NCI-H2196 treated with DMSO at 0.1 percent for 48 hours (cell line): ENCODE data around the gene LGR6.
"Not testable (repeated sequence)": the region's sequence is repeated elsewhere in the genome, so short reads cannot be mapped to it uniquely, and the experiment has no call there.

Experiments used
- DNase-seq: peaks from one replicate; lab custom pipeline; 2025; ENCODE audit not compliant: unreplicated experiment; lab: John Stamatoyannopoulos, UW

The LGR6 gene

GRCh38 chr1:202172015-202172355 is 21.6 kb upstream of the LGR6 start:
- no peak for DNase-seq

- no peak for DNase-seq
Observed at GRCh38 chr1:202173993-202174392, 19.6 kb upstream of the LGR6 start.

GRCh38 chr1:202176949-202177927 is 16.4 kb upstream of the LGR6 start:
- no peak for DNase-seq

- DNase-seq = no peak
Observed at GRCh38 chr1:202179828-202180750, 13.5 kb upstream of the LGR6 start.

DNA sequence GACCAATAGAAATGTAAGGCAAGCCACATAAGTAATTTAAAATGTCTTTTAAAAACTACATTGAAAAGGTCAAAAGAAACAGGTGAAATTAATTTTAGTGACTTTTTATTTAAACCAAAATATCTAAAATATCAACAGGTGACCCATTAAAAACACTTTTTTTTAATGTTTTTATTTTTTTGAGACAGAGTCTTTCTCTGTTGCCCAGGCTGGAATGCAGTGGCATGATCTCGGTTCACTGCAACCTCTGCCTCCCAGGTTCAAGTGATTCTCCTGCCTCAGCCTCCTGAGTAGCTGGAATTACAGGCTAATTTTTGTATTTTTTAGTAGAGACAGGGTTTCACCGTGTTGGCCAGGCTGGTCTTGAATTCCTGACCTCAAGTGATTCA is 12.9 kb upstream of the LGR6 start:
- not testable (repeated sequence) for DNase-seq

DNA sequence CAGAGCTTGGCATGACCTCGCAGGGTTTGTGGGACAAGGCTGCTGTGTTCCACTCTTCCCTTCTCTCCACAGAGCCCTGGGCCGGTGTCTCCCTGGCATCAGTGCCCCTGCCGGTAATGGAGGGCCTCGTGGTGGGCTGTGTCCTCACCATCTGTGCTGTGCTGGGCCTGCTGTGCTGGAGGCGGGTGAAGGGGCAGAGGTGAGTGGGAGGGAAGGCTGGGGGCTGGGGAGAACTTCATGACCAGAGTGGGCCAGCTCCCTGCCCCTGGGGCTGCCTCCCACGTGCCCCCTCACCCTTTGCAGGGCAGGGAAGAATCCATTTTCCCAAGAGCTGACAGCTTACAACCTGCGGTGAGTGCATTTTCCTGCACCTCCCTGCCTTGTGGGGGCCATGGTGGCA is 12.0 kb upstream of the LGR6 start:
- DNase-seq = no peak

- no peak for DNase-seq
Observed at GRCh38 chr1:202182040-202182877, 11.3 kb upstream of the LGR6 start.

DNA sequence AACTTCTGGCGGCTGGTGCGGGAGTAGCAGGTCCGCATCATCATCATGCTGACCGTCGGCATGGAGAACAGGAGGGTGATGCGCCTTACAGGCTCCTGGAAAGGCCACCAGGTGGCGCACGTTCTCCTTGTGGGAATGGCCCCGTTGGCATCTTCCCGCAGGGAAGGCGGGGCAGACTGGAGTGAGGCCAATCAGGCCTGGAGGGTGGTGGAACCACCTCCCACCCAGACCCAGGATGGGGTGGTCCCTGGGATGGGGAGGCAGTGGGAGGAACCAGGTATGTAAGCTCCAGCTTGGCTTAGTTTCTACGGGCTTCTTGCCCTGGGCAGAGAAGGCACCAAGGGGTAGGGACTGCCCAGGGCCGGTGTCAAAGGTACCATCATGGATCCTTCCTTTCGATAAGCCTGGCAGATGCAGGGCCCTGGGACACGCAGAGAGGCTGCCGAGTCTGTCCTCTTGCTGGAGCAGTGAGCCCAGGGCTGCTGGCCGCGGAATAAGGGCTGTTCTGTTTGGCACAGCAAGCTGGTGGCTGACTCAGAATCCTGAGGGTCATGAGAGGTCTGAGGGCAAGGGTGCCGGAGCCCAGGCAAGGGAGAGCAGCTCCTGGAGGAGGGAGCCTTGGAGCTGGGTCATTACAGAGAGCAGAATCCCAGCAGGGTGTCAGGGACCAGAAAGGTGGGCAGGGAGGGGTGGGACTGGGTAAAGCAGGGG is 8.7 kb upstream of the LGR6 start:
- peak; percentile 79 for DNase-seq

DNA sequence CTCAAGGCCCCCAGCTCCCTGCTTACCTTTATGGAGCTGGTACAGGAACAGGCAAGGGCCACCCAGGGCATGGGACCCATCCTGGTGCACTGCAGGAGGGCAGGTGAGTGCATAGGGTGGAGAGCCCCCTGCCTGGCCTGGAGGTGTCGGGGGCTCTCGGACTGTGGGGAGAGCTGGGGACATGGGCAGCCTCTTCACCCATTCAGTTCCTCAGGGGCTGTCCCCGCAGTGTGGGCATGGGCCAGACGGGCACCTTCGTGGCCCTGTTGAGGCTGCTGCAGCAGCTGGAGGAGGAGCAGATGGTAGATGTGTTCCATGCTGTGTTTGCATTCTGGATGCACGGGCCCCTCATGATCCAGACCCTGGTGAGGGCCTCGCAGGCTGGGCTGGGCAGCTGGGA is 7.3 kb upstream of the LGR6 start:
- no peak for DNase-seq

DNA sequence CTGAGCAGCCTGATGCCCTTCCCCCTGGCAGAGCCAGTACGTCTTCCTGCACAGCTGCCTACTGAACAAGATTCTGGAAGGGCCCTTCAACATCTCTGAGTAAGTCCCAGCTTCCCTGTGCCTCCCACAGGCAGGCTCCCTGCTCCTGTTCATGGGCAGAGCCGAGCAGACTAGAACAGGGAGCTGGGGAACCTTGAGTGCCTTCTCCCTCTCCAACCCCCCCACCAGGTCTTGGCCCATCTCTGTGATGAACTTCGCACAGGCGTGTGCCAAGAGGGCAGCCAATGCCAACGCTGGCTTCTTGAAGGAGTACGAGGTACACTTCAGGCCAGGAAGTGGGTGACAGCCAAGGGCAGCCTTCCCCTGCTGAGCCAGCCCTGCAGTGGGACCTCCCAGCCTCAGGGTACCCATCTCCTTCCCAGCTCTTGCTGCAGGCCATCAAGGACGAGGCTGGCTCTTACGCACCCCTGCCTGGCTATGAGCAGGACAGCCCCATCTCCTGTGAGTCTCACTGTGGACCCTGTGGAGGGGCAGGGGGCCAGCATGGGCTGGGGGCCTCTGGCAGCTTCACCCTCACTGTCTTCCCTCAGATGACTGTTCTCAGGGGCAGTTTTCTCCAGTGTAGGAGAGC is 6.4 kb upstream of the LGR6 start:
- DNase-seq = no peak

DNA sequence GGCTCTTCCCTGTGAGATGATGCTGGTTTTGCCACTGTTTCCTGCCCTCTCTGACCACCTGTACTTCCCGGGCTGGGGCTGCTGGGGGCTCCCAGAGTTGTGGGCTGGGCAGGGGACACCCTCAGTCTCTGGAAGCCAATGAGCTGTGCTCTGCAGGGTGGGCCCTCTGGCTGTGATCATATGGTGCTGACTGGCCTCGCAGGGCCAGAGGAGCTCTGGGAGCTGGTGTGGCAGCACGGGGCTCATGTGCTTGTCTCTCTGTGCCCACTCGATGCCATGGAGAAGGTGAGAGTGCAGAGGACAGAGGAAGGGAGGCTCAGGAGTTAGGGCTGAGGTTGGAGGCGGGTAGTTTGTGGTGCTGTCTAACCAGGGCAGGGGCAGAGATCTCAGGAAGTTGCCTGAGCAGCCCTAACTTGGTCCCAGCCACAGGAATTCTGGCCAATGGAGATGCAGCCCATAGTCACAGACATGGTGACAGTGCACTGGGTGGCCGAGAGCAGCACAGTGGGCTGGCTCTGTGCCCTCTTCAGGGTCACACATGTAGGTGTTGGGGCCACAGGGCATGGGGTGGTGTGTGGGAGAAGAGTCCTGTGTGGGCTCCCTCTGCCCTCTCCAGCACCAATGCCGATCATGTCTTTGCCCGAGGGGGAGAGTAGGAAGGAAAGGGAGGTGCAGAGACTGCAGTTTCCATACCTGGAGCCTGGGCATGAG is 5.7 kb upstream of the LGR6 start:
- DNase-seq = no peak

DNA sequence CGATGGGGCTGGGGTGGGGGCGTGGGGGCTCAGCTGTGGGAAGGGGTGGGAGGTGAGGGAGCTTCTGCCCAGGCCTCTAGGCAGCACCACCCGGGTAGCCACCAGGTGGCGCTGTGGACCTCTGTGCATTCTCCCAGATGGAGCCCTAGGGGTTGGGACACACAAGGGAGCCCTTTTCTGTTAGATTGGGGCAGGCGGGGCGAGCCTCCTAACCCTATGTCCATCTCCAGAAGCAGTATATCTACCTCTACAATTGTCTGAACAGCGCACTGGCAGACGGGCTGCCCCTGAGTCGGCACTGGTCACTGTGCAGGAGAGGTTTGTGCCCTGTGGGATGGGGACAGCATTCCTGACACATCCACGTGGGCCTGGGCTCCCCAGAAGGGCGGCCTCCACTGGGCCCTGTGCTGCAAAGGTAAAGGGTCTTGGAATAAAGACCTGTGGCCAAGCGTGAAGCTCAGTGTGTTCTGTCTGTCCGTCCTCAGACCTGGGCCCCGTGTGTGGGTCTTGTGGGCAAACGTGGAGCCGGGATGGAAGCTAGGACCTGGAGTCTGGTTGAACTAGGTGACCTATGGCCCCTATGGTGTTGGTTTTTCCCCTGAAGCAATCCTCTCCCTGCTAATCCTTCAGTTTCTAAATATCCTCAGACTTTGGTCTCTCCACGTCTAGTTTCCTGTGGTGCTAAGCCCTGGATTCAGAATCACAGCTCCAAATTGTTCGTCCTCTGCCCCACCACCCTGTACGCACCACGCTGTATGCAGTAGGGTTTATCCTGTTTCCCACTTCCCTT is 4.4 kb upstream of the LGR6 start:
- peak; percentile 25 for DNase-seq

- DNase-seq = no peak
Observed at GRCh38 chr1:202189918-202190715, 3.5 kb upstream of the LGR6 start.

DNA sequence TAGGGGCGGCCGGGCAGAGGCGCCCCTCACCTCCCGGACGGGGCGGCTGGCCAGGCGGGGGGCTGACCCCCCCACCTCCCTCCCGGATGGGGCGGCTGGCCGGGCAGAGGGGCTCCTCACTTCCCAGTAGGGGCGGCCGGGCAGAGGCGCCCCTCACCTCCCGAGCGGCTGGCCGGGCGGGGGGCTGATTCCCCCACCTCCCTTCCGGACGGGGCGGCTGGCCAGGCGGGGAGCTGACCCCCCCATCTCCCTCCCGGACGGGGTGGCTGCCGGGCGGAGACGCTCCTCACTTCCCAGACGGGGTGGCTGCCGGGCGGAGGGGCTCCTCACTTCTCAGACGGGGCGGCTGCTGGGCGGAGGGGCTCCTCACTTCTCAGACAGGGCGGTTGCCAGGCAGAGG is 2.2 kb upstream of the LGR6 start:
- DNase-seq = not testable (repeated sequence)

- DNase-seq = peak; percentile 40
Observed at GRCh38 chr1:202192770-202193613, 607 bp upstream of the LGR6 start.

DNA sequence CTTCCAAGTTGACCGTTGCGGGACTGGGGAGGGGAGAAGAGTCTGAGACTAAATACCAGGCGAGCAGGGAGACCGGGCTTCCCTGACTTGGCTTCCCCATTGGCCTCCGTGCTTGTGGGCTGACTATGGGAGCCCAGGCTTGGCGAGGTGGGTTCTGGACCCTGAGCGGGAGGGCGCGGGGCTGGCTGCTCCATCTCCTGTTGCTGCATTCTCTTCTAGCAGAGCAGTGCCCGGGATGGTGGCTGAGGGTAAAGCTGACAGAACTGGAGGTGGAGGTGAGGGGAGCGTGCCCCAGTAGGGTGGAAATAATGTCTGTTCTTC is 689 bp downstream of the LGR6 start:
- DNase-seq = no peak
